Measurements from ENCODE around the gene F12.

- TF ChIP-seq CTCF (IDR thresholded peaks at IDR 0.05; ENCODE audit: insufficient read depth, low read length): no peak
- no peak for TF ChIP-seq POLR2AphosphoS5 (IDR thresholded peaks at IDR 0.05; ENCODE audit: low read depth)
- no peak for TF ChIP-seq REST (IDR thresholded peaks at IDR 0.05; ENCODE audit: insufficient replicate concordance, low read depth)
These were observed 28.3 kb upstream of the F12 start for GRCh38 chr5:177437623-177438022.

Data from HL-60 (cell line).